ENCODE data around the gene ZNF467. TPM values are rescaled to one million over a fixed set of nuclear protein-coding genes. Genes with fewer than 3 reads are reported as not detected.

ZNF467 gene
- total and polyA plus RNA-seq, 2 of the 8 experiments (the other 6 are each of a cell fraction or from before 2014, with no cell fraction given), result 0.50 to 0.51 TPM

GRCh38 chr7:149801816-149802215, 28.4 kb upstream of the ZNF467 start:
- Histone ChIP-seq H4K5ac (ENCODE audit: insufficient read length, low read depth, low read length) (no peak overlapping the region), H2BK15ac (ENCODE audit: low read length) (no peak overlapping the region), H3K36me3 (ENCODE audit: control insufficient read depth in 2 of 4, insufficient read depth in 4 of 4, low read length in 3 of 4) (no peaks in the 10 kb centered on the region), H4K20me1 (replicated peaks in 1 of 2; ENCODE audit: control insufficient read depth in 1 of 2, insufficient read depth in 2 of 2, low read length in 2 of 2) (peaks cover 0 to 2% of the 10 kb centered on the region in 2 experiments), H4K91ac (replicated peaks; ENCODE audit: insufficient read length, low read length) (no peak overlapping the region), H2BK20ac (ENCODE audit: low read length) (no peak overlapping the region), H3K79me1 (ENCODE audit: low read depth, low read length) (no peaks in the 10 kb centered on the region), H3K4me2 (ENCODE audit: insufficient read depth in 1 of 2, low read depth in 2 of 2, low read length in 2 of 2) (no peak overlapping the region), H2BK5ac (ENCODE audit: low read depth, low read length) (no peak overlapping the region), H3K18ac (ENCODE audit: extremely low read depth, low read length) (no peak overlapping the region), H3K9ac (replicated peaks in 1 of 4; ENCODE audit: extremely low read depth in 1 of 4, low read depth in 3 of 4, low read length in 3 of 4) (no peak overlapping the region), H3K27ac (ENCODE audit: low read depth, low read length) (no peak overlapping the region), H3K9me3 (ENCODE audit: insufficient read depth in 2 of 2, low read depth in 1 of 2, low read length in 1 of 2) (no peaks in the 10 kb centered on the region), H3K4me3 (ENCODE audit: extremely low read depth in 1 of 4, insufficient read depth in 2 of 4, low read depth in 3 of 4, low read length in 4 of 4) (no peak overlapping the region), H3K14ac (ENCODE audit: insufficient read length) (no peak overlapping the region), H2AFZ (ENCODE audit: low read length) (no peak overlapping the region), H3K27me3 (replicated peaks in 1 of 4; ENCODE audit: control insufficient read depth in 3 of 4, extremely low read depth in 1 of 4, insufficient read depth in 3 of 4, low read length in 3 of 4) (no peaks in the 10 kb centered on the region), H4K8ac (ENCODE audit: extremely low read depth, insufficient read depth, low read length) (no peak overlapping the region; the same call in 1 of the 2 replicates), H3K4me1 (replicated peaks in 1 of 4; ENCODE audit: control insufficient read depth in 3 of 4, insufficient read depth in 4 of 4, low read length in 3 of 4) (peaks cover 0 to 7% (median 5%) of the 10 kb centered on the region in 4 experiments; a peak in 6 of 7 replicates), H3K56ac (replicated peaks; ENCODE audit: insufficient read length, low read depth, low read length) (no peak overlapping the region), H2AK5ac (ENCODE audit: low read depth, low read length) (no peak overlapping the region), H3K4ac (replicated peaks; ENCODE audit: insufficient read length, low read depth, low read length) (no peak overlapping the region), H3K79me2 (ENCODE audit: control insufficient read depth in 1 of 2, insufficient read depth in 2 of 2, low read length in 2 of 2) (no peaks in the 10 kb centered on the region), H2BK12ac (ENCODE audit: low read depth, low read length) (no peak overlapping the region), H3K23me2 (ENCODE audit: low read depth, low read length) (peaks cover 9% of the 10 kb centered on the region; the same call in 1 of the 2 replicates), H3K23ac (ENCODE audit: insufficient read length) (no peak overlapping the region), H2BK120ac (replicated peaks; ENCODE audit: low read depth, low read length) (no peak overlapping the region)
- 81% methylated on average over 16 of the region's 16 CpGs; no CpG with 5 or more reads in 1 of the 2 experiments for WGBS, 2 experiments (ENCODE audit: extremely low coverage in 1 of 2, insufficient coverage in 1 of 2, insufficient read length in 1 of 2, insufficient replicate concordance in 2 of 2, low coverage in 1 of 2, low lambda C conversion rate in 2 of 2, missing lambda C conversion rate in 1 of 2)
- ChIA-PET POLR2A (ENCODE audit: partially characterized antibody) (no interaction called here), CTCF (ENCODE audit: partially characterized antibody) (interaction anchor here (0.6 to 10.3 kb wide), 15 partner anchors 11 to 761 kb away, joined by 3 to 107 read pairs (median 6); no protein-coding TSS in a partner anchor)
- FAIRE-seq (no peak), DNase-seq (ENCODE audit: low read depth in 1 of 2, low spot score in 2 of 2) (no peak)
- TF ChIP-seq USF2 (IDR thresholded peaks at IDR 0.05; ENCODE audit: low read length) (no peak), RNF2 (IDR thresholded peaks at IDR 0.05; ENCODE audit: borderline replicate concordance, low read depth, low read length, missing control alignments, poor library complexity, severe bottlenecking) (no peak), RFX5 (IDR thresholded peaks at IDR 0.05; ENCODE audit: borderline replicate concordance, low read depth, low read length) (no peak), SRF (IDR thresholded peaks at IDR 0.05; ENCODE audit: low read depth, low read length) (no peak), RBBP5 (IDR thresholded peaks at IDR 0.05; ENCODE audit: borderline replicate concordance, low read depth, low read length) (no peak), CHD2 (IDR thresholded peaks at IDR 0.05; ENCODE audit: low read length) (no peak), ATF2 (IDR thresholded peaks at IDR 0.05; ENCODE audit: low read length) (no peak)
- TF ChIP-seq, protein P1, sequence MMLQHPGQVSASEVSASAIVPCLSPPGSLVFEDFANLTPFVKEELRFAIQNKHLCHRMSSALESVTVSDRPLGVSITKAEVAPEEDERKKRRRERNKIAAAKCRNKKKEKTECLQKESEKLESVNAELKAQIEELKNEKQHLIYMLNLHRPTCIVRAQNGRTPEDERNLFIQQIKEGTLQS (IDR thresholded peaks at IDR 0.05; ENCODE audit: insufficient read depth, low read depth, low read length), result no peak

Measured in H1 (cell line).